SK-N-SH treated with all-trans-retinoic acid at 6 μM for 48 hours (cell line): ENCODE measurements around the gene LYZ.

Experiments
- ARNTL ChIP-seq: fragments of 450-650 bp; formaldehyde crosslinking; IDR thresholded peaks from 2 replicates; pipeline ENCODE4 v1.5.0; 2020; ENCODE audit warnings: low read depth, mild to moderate bottlenecking, moderate library complexity, borderline replicate concordance
- CREB5 ChIP-seq: fragments of 250-450 bp; sonication (Bioruptor Pico); IDR thresholded peaks from 2 replicates; pipeline ENCODE4 v1.5.1; 2020; ENCODE audit warnings: low read depth, mild to moderate bottlenecking, moderate library complexity
- GLIS3 ChIP-seq: fragments of 250-450 bp; sonication (Bioruptor Pico); IDR thresholded peaks from 2 replicates; pipeline ENCODE4 v1.5.0; 2020; ENCODE audit warnings: mild to moderate bottlenecking, moderate library complexity
- PATZ1 ChIP-seq: fragments of 250-450 bp; sonication (Bioruptor Pico); IDR thresholded peaks from 2 replicates; pipeline ENCODE4 v1.8.0; 2020; ENCODE audit warnings: mild to moderate bottlenecking, moderate library complexity, borderline replicate concordance
- SNAI2 ChIP-seq: fragments of 250-450 bp; sonication (Bioruptor Pico); IDR thresholded peaks from 2 replicates; pipeline ENCODE4 v1.5.0; 2020; ENCODE audit warnings: mild to moderate bottlenecking, moderate library complexity
- TCF4 ChIP-seq: fragments of 250-450 bp; sonication (Bioruptor Pico); IDR thresholded peaks from 2 replicates; pipeline ENCODE4 v1.8.0; 2021; ENCODE audit warnings: mild to moderate bottlenecking, moderate library complexity, borderline replicate concordance
- ZFP30 ChIP-seq: fragments of 450-650 bp; formaldehyde crosslinking; IDR thresholded peaks from 2 replicates; pipeline ENCODE4 v1.5.0; 2022; ENCODE audit warnings: mild to moderate bottlenecking, moderate library complexity

GRCh38 chr12:69392179-69392928 is 44.2 kb downstream of the LYZ start:
- TF ChIP-seq SNAI2 (no peak), ZFP30 (CRISPR knock-in tag) (no peak), PATZ1 (CRISPR knock-in tag) (no peak), TCF4 (CRISPR knock-in tag) (no peak), ARNTL (CRISPR knock-in tag) (no peak), CREB5 (CRISPR knock-in tag) (no peak), GLIS3 (no peak)
